ENCODE measurements around the gene MYO6.
"Not testable (repeated sequence)": the region's sequence is repeated elsewhere in the genome, so short reads cannot be mapped to it uniquely, and the experiment has no call there.

MYO6 gene

DNA sequence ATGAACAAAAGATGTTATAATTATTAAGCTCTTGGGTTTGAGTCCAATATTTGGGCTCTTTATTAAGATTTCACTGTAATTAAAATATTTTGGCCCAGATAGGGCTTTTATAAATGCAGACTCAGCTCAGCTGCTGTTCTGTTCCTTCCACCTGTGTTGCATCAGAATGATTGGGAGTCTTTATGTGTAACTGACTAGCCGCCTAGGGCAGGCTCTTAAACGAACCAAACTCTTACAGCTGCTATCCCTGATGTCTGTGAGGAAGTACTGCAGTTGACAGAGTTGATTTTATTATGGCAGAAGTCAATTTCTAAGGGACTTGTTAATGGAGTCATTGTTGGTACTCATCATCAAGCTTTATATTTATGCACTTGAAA is 144.7 kb downstream of the MYO6 start:
- no peak for DNase-seq

DNA sequence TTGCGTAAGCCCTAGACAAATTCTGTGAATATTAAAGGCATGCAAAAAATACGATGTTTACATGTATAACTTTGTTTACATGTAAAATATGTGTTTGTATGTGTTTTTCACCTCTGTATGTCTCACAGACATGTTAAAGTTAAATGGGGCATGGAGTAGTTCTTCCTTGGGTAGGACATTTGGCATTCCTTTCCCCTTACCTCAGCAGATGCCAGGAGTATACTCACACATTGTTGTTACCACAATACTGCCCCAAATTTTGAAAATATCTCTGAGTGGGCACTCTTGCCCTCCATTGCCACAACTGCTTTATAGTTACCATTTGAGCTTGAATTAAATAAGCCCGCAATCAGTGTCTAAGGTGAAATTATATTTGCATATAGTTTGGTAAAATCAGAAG is 147.5 kb downstream of the MYO6 start:
- no peak for DNase-seq

DNA sequence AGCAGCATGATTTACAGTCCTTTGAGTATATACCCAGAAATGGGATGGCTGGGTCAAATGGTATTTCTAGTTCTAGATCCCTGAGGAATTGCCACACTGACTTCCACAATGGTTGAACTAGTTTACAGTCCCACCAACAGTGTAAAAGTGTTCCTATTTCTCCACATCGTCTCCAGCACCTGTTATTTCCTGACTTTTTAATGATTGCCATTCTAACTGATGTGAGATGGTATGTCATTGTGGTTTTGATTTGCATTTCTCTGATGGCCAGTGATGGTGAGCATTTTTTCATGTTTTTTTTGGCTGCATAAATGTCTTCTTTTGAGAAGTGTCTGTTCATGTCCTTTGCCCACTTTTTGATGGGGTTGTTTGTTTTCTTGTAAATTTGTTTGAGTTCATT is 151.2 kb downstream of the MYO6 start:
- not testable (repeated sequence) for DNase-seq

DNA sequence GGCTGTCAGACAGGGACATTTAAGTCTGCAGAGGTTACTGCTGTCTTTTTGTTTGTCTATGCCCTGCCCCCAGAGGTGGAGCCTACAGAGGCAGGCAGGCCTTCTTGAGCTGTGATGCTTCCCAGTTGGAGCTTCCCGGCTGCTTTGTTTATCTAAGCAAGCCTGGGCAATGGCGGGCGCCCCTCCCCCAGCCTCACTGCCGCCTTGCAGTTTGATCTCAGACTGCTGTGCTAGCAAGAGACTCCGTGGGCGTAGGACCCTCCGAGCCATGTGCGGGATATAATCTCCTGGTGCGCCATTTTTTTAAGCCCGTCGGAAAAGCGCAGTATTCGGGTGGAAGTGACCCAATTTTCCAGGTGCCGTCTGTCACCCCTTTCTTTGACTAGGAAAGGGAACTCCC is 156.1 kb downstream of the MYO6 start:
- not testable (repeated sequence) for DNase-seq

DNA sequence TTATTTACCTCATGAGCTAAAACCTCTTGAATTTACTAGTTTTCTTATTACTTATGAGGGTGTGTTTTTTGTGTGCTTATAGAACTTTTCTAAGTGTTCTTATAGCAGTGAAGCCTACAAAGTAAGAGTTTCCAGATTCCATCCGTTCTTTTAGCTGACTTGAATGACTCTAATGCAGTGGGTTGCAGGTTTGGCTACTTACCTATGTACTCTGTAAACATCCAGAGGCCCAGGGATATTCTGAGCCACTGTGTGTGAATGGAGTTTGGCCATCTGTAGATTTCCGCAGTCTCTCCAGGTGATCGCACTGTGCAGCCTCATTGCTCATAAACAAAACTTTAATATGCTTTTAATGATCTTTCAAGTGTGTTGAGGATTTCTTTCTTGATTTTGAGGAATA is 157.8 kb downstream of the MYO6 start:
- DNase-seq = no peak

DNA sequence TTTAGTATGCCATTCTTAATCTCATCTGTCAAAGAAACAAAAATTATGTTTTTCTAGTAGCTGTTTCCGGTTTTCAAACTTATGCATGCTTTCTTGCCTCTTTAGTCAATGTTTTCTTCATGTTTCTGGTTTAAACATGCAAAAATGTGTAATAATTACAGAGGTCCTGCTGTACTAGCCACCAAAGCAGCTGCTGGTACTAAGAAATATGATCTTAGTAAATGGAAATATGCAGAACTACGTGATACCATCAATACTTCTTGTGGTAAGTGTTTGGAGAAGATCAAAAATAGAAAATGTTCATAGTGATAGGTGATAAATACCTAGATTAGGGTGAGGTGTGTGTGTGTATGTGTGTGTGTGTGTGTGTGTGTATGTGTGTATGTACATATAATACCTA is 158.4 kb downstream of the MYO6 start:
- no peak for DNase-seq

DNA sequence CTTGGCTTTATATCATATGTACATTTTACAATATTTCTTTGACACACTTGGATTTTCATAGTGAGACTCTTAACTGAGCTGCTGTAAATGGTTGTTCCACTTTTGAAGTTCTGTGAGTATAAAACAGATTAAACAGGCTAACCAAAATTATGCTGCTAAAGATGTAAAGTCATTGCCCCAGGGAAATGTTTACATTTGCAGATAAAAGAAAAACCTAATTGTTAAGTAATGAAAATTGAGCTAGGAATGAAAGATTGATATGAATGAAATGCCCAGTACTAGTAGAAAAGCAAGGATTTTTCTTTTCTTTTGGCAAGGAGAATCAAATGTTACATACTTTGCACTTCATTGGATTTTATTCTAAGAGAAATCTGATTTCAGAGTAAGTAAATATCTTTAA is 164.0 kb downstream of the MYO6 start:
- no peak for DNase-seq

DNA sequence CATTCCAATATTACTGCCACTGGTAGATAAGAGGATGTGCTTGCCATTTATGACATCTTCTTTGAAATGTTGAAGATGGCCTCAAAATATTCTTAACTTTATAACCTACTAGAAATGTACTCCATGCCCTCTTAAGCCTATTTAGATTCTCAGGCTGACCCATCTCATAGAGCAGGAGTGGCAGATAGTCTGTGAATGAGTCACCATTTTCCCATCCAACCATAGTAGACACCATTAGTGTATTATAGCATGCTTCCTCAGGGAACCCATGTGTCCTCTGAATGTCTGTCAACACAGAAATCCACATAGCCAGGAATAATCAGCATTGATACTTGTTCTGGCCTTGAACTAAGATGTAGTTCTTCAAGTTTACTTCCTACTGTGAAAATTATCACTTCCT is 173.2 kb downstream of the MYO6 start:
- DNase-seq = no peak

DNA sequence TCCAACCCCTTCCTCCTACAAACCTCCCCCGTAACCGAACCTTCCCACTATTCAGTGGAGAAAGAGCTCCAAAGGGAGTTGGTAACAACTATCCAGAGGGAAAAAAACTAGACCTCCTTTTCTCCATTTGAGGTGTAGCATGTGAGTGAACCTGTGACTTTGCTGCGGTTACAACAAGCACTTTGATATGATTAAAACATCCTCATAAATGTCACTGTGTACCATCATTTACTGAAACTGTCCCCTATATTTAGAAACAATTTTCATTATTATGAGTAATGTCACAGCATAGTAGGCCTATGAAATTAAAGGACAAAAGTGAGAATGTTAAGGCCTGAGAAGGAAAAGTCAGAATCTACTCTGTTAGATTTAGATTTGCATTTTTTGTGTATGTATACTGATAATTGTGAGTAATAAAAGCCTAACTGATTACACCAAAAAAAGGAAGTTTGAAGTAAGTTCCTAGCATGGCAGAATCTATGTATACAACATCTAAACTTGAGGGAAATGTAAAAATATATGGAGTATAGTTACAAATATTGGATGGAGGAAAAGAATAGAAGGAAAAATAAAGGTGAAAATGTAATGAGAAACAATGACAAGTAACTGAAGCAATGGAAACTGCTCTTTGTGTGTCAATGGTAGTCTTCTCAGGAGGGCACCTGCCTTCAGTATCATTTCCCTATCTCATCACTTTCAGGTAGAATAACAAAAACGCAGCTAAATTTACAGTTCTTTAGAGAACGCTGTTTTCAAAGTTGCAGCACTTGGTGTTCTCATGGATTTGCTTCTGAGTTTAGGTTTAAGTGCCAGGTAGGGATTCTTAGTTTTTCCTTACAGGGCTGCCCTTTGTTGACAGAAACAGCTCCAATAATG is 177.5 kb downstream of the MYO6 start:
- DNase-seq = no peak

DNA sequence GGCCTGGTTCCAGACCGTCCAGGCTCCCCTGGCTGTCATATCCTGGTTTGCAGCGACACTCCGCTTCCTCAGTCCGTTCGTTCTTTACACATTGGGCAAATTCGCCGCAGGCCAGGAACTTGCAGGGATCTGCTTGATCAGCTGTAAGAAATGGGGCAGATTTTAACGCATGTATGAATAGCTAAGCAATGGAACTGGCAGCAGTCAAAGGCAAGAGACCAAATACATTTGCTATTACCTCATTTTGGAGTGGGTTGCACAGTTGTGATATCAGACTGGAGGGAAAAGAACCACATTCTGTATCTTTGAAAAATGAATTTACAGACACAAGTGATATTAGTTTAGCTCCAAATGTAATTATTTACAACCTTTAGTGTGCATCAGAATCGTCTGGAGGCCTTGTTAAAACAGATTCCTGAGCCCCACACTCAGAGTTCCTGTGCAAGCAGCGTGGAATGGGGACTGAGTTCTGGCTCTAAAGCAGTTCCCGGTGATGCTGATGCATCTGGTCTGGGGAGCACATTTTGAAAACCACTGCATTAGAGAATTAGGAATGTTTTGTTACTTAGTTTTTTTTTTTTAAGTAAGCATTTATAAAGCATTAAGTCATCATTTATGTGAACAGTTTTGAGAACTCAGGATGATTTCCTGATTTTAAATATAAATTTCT is 182.1 kb downstream of the MYO6 start:
- DNase-seq = no peak

DNA sequence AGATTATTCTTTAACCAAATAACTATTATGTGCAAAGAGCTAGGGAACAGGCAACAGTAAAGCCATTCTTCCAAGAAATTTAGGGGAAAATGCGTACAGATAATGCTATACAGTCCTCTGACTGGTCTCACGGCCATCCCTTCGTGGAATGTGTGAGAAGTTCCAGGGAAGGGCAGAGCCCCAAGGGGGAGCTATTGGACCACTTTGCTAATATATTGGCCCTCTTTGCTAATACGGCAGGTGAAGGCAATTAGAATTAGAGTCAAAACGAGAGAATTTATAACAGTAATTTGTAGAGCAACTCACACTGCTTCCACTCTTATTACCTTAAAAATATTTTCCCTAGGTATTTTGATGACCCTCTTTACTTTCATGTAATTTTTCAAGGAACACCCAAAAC is 183.0 kb downstream of the MYO6 start:
- DNase-seq = no peak

DNA sequence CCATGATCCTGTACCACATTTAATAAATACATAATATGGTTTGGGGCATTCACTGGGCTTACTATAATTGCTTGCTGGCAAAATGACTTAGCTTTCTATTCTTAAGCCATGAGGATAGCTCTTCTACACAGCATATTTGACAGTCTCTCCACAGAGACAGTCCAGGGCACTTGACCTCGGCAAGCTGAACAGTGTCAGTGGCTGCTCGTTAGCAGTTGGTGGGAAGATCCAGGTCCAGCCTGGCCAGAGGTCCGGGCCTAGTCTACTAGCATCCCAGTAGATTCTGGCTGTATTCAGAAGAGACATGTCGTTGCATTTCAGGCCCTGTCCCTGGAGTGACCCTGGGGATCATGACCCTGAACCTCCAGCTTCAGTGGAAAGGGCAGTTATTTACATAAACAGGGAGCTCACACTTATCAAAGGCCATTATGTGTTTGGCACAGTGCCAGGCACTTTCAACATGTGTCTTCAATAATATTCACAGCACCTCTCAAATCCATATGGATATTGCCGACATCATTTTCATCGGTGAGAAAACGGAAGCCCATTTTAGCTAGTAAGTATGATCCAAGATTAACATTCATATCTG is 184.4 kb downstream of the MYO6 start:
- no peak for DNase-seq

DNA sequence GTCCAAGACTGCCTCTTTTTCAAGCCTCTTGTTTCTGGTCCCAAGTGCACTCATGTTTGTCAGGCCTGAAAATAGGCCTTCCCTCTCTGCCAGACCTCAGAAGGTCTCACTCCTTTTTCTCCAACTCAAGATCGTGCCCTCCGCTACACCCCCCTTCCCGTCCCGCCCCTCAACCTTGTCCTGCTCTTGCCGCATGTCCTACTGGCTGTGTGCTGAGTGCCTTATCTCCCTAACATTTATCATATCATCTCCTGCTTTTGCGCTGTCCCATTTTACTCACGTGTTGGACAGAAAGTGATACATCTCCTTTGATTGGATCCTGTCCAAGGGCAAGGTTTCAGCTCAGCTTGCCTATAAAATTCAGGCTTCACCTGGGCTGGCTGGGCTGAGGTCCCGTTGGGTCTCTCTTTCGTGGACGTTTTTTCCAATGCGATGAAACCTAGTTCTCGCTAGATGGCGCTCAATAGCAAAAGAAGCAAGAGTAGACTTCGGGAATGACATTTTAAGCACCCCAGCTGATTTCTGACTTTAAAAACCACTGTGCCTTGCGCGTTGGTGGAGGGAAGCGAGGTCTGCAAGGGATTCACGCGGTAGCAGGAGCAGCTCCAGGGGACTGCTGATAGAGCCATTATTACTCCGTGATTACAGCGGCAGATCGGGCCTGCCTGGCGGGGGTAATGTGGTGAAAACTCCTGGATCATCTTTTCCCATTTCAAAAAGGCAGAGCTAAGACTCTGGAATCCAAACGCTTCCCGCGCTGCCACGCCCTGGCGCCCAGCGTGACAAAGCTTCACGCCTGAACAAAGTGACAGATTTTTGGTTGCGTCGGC is 185.8 kb downstream of the MYO6 start:
- peak; percentile 54 for DNase-seq

DNA sequence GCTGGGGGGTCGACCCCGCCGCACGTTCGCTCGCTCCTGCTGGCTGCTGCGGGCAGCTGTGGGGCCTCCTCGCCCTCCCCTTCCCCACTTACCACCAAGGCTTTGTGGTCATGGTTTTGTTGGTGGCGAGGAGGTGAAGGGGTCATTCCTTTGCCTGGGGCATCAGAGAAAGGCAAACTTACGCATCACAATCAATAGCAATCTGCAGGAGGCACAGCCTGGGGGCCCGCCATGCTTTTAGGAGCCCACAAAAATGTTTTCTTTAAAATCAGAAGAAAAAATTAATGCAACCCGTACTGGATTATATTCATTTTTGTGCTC is 186.4 kb downstream of the MYO6 start:
- DNase-seq = no peak

DNA sequence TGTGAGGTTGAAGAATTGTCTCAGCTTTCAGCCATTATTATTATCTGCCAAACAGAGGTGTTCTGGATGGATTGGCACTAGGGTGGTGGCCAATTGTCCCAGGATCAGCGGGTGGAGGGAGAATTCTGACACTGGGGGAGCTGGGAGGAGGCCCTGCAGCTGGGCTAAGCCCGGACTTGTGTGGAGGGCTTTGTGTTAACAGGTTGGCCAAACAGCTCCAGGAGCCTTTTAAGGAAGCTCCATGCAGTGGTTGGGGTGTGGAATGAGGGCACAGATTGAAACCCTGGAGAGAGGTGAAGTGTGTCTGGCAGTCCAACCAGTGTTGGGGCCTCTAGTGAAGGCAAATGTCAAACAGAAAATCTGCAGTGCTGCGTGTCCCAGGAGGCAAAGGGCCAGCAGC is 187.6 kb downstream of the MYO6 start:
- DNase-seq = no peak

DNA sequence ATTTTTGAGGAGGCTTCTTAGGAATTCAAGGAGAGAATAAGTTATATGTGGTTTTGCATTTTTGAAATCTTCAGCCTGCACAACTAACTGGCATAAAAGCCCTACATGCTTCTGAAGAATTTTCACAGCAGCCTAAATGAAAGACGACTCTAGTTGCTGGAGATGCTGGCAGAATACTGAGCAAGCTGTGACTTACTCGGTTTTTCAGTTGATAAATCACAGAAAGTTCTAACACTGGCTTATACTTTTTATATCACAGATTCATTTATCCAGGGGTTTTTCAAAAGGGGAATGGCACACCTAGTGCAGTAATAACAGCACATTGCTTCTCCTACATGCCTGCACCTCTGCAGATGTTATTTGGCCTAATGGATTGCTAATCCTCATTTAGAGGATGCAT is 188.8 kb downstream of the MYO6 start:
- no peak for DNase-seq

DNA sequence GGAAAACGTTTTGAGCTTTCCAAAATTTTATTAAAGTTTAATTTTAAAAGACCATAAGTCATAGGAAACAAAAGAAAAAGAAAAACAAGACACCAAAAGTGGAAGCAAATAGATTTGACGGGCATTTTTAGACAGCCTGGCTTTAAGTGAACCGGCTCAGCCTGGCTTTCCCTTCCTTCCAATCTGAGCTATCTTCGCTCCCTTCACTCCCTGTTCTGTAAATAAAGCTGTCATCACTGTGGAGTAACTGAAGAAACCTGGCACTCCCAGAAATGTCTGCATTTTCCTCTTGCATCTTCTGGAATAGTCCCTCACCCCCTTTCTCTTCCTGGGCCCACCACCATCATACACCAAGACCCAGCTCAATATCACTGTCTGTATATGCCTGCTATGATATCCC is 191.5 kb downstream of the MYO6 start:
- DNase-seq = no peak

DNA sequence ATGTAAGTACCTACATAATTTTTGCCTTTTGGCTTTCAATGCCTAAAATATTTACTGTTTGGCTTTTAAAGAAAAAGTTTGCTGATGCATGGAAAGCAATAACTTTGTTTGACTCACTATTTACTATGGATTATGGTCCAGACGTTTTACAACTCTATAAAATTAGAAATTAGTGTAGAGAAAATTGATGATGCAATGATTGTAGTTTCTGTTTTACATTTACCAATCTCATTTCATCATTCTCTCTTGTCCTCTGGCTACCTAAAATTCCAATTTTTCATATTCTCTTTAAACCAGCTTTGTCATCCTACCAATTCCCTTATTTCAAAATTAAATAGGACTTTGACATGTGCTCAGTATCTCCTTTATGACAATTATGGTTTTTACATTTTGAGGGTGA is 192.5 kb downstream of the MYO6 start:
- no peak for DNase-seq

DNA sequence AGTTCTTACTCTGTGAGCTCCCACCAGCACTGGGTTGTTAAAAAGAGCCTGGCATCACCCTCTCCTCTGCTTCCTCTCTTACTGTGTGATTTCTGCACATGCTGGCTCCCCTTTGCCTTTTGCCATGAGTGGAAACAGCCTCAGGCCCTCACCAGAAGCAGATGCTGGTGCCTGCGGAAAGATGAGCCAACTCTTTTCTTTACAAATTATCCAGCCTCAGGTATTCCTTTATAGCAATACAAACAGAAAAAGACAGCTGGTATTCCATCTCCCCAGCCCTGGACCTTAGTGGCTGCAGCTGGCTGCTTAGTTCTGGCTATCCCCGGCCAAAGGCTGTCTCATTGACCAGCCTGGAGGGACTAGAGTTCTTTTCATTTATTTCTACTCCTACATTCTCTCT is 194.3 kb downstream of the MYO6 start:
- DNase-seq = no peak

DNA sequence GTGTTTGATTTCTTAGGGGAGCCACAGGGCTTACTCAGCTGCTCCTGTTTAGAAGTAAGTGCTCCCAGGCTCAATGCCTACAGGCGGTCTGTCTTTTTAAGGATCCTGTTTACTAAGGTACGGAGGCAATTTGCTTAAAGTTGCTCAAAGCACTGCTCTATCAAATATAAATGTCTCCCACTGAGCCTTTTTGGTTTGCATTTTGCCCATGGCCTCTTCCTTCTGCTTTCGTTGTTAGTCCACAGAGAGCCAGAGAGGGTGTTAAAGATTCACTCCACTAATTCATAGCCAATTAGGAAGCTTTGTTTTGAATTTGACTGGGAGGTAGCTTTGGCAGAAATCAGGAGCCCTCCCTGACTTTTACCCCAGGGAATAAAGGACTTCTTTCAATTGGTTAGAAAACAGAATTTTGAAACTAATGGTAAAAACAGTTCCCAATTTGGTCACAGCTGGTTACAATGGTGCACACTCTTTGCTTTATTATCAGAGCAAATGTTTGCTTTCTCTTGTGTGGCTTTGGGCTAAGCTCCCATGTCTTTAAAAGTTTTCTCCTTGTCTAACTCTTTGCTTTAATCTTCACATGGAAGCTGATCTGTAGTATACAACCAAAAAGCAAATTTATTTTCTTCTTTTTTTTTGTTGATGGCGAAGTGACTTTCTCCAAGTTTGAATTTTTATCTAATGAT is 197.2 kb downstream of the MYO6 start:
- no peak for DNase-seq

DNA sequence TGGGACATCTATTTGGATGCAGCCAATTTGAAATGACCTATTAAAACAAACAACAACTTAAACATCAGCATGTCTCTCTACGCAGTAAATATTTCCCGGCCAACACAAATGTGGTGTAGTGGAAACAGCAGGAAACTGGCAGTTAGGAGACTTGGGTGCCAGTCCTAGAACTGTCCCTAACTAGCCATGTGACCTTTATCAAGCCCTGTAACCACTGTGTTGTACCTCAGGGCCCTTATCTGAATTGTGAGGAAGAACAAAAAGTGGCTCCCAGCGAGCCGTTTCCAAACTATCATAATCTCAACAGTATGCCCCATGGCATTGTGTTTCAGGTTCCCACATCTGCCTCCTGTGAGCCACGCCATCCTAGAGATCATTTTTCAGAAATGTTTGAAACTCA is 198.9 kb downstream of the MYO6 start:
- DNase-seq = no peak

DNA sequence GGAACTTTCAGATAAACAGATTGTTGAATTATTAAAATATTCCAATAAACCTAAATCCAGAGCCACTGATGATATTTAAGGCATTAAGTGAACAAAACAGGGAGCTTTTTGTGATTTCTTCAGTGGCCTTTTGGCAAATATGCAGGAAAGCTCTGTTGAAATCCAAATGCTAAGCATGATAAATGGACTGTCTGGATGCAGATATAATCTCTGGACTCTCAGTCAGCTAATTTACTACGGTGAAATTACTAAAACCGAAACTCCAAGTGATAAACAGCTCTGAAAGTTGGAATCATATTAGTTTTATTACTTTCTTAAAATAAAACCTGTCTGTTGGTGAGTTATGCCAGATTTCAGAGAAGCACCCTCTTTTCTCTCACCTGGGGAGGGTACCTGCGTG is 203.1 kb downstream of the MYO6 start:
- DNase-seq = no peak

DNA sequence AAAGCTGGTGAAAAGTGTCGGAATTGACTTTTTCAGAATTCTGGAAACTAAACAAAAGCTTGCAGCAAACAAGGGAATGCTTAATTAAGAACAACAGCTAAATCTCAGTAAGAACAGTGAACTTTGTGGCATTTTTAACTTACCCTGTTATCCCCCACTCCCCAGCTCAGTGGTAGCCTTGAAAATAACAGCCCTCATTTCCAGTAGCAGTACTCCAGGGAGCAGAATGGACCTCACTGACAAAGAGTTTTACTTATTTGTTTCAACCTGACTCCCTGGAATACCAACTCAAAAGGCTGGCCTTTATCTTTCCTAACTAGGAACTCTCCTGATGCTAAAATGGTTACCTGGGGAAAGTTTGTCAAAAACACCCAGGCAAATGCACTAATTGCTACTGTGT is 214.5 kb downstream of the MYO6 start:
- no peak for DNase-seq
